GM19239 (cell line): ENCODE data around the gene PODN.

Experiments used
- DNase-seq: peaks from one replicate; pipeline ENCODE4 v3.0.0; 2011; ENCODE audit warnings: low spot score; ENCODE audit not compliant: insufficient read length
- FAIRE-seq: peaks from 2 replicates; lab custom pipeline; 2011; peaks lifted over from hg19 to GRCh38; lab: Jason Lieb, UNC

The PODN gene

DNA sequence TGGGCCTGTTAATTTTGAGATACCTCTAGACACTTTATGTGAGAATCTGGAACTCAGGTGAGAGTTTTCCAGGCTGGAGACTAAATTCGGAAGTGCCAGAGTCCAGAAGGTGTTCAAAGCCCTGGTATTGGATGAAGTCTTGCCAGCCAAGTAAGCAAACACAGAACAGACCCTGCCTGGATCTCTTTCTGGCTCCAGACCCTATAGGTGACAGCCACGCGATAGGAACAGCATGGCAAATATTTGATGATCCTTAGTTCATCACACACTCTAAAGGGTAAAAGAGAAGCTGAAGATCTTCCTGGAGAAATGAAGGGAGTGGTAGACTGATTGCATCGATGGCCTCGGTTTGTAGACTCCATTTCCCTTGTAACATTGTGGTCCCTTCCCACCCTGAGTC, 49.7 kb downstream of the PODN start:
- DNase-seq: no peak
- FAIRE-seq: no peak

DNA sequence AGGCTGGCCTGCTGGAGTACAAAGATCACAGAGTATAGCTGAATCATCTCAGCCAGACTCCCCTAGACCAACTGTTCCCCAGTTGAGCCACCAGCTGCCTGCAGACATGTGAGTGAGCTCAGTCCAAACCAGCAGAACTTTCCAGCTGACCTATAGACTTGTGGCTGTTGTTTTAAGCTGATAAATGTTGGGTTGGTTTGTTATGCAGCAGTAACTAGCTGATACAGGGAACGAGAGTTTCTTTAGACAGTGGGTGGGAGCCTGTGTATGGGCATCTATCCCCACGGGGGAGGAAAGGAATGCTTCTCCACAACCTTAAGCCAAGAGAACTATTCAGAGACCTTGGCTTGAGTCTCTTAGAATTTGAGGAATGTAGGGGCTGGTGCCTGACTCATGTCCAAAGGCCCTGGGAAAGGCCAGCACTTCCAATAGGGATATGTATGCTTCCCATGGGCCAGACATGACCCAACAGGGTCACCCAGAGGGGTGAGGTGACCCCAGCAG, 50.3 kb downstream of the PODN start:
- no peak for DNase-seq
- no peak for FAIRE-seq

DNA sequence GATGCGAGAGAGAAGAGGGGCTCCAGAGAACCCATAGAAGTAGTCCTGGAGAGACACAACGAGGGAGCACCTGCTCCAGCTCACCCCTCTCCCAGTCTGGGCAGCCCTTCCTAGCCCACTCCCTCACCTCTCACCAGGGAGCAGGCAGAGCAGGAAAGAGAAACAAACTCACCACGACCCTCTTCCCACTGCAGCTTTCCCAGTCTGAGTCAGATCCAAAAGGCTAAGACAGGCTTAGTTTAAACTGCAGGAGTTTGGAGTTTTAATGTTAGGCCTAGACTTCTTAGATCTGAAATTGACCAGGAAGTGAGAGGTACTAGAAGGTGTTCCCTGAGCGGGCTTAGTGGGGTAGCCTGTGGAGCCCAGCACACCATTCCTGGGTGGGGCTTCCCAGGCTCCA, 50.8 kb downstream of the PODN start:
- FAIRE-seq: no peak

DNA sequence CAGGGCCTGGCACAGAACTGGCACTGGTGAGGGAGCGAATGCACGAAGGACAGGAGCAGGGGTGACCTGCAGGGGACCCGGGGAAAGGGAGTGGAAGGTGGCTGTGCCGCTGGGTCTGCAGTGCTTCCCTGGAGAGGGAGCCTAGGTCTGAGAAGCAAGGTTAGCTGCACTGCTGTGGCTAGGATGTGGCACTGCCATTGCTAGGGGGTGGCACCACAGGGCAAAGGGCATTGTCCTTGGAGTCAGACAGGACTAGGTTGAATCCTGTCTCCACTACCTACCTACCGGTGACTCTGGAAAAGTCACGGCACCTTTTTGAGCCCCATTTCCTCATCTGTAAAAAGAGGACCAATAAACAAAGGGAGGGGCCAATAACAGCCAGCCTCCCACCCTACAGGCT, 52.1 kb downstream of the PODN start:
- DNase-seq: no peak
- FAIRE-seq: no peak

More for the DNA sequence above, 50.8 kb downstream of the PODN start:
- DNase-seq: no peak

DNA sequence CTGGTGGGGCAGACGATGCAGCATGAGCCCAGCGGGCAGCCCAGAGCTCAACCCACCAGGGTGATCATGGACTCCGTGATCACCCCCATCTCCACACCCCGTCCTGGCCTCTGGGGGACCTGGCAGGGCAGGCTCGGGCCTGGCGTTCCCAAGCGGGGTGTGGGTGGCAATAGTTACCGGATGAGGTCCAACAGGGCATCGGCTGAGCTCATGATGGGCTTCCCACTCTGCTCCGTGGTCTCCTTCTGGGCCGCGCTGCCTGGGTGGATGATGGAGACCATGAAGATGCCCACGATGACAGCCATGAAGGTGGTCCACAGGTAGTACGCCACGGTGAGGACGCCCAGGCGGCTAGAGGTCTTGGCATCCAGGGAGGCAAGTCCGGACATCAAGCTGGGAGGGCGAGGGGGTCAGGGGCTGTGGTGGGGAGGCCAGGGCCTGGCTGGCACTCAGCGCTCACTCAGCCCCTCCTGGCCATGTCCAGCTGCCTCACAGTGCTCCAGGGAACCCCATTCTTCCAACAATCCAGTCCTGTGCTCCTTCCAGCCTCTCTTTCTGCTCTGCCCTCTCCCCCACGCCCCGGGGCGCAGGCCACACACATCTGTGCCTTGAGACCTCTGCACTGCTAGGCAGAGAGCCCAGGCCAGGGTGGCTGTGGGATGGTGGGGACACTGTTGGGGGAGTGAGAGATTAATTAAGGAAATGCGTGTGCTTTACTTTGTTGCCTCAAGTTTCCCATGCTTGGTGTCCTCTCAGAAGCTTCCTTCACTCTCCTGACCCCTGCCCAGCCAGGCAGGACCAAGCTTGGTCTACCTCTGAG, 52.8 kb downstream of the PODN start:
- DNase-seq (no peak), FAIRE-seq (no peak)

DNA sequence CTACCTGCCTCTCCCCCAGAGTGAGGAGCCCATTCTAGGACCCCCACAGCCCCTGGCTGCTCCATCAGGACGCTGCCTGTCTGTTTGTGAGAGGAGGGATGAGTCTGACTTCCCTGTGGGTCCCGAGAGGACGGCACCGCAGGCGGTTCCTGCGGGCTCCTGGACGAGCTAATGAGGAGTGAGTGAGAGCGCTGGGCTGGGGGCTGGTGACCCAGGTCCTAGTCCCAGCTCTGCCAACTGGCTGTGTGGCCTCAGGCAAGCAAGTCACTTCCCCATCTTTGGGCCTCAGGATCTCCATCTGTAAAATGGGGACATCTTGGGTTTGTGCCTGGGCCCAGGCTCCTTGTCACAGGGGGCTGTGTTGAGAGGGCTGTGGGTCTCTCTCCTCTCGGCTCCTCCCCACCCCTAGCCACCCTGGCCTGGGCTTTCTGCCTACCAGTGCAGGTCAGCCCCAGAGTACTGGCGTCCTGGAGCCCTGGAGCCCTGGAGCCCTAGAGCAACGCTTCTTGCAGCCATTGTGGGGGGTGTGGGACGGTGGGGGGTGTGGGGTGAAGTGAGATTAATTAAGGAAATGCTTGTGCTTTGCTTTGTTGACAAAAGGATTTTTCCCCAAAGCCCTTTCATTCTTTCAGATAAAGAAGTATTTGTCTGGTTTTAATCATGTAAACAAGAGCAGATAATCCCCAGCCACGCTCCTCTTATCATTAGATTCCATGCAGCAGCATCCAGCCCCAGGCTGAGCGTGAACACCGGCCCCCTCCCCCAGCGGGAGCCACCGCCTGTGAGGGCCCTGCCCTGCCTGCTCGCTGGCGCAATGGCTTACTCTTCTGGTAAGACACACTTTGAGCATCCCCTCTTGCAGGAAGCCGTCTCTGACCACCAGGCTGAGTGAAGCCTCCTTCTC, 53.6 kb downstream of the PODN start:
- no peak for FAIRE-seq

DNA sequence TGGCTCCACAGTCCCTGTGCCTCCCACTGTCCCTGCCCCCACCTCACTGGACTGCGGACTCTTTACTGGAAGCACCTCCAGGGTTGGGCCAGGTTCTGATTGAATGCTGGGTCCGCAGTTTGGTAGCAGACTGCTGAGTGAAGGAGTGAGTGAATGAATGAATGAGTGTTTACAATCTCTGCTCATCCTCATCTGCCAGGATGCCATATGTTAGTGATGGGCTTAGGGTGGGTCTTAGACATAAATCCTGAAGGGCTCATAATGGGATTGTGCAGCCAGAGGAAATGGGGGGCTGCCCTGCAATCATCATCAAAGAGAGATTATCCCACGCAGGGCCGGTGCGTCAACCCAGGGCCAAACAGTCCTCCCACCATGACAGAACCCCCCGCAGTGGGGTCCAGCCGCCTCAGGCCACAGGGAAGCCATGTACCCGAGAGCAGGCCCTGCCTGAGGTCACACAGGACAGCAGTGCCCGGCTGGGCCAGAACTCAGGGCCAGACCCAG, 54.3 kb downstream of the PODN start:
- FAIRE-seq (no peak), DNase-seq (no peak)

More for the DNA sequence above, 53.6 kb downstream of the PODN start:
- DNase-seq: no peak

DNA sequence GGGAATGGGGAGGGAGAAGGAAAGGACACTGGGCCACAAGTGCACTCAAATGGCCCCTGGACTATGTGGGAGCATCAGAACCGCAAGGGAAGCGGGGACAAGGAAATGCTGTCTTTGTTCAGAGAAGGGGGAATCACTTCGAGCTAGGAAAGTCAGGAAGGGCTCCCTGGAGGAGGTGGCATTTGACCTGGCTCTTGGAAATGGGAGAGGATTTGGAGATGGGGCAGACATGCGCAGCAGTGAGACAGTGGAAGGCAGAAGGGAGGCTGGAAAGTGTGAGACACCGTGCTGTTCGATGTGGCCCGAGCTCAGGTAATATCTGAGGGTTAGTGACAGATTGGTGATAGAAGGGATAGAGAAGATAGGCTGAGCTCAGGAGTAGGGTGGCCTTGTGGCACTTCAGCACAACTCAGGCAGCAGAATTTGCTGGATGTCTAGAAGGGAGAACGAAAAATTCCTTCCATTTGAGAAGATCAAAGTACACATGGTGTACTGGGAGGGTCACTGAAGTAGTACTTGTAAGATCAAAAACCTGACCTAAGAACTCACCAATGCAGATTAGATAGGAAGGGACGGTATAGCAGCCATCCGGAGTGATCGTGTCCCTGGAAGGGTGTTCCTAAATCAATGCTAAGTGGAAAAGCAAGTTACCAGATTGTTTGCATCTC, 55.1 kb downstream of the PODN start:
- DNase-seq (no peak), FAIRE-seq (no peak)

DNA sequence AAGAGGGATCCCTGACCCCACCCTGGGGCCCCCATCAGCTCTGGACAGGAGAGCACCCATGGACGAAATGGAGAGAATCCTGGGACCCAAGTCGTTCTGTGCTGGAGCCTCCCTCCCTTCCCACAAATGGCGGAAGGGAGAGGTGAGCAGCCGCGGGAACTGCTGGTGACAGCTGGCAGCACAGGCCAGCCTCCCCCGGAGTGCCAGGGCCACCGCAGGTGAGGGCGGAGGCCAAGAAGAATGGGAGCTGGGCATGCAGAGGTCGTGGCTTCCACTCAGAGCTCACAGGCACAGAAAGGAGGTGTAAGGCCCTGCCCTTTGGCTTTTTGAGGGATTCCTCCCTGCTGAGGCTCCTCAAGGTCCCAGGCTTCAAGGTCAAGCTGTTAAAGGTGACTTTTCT, 55.8 kb downstream of the PODN start:
- FAIRE-seq (no peak), DNase-seq (no peak)

DNA sequence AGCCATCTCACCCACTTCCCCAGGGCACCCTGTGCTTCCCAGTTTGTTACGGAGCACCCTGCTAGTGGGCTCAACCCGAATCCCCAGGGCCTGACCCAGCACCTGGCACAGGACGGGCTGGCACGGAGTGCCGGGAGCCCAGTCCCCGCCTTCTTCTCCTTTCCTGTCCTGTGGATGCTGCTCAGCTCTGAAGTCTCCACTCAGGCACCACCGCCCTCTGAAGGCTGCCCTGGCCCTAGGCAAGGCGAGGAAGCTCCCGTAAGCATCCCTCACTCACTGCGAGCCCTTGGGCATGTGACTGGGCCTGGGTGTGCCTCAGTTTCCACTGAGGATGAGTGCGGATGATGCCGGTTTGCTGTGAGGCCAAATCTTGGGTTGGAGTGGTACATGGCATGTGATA, 58.6 kb downstream of the PODN start:
- no peak for FAIRE-seq
- DNase-seq: no peak

DNA sequence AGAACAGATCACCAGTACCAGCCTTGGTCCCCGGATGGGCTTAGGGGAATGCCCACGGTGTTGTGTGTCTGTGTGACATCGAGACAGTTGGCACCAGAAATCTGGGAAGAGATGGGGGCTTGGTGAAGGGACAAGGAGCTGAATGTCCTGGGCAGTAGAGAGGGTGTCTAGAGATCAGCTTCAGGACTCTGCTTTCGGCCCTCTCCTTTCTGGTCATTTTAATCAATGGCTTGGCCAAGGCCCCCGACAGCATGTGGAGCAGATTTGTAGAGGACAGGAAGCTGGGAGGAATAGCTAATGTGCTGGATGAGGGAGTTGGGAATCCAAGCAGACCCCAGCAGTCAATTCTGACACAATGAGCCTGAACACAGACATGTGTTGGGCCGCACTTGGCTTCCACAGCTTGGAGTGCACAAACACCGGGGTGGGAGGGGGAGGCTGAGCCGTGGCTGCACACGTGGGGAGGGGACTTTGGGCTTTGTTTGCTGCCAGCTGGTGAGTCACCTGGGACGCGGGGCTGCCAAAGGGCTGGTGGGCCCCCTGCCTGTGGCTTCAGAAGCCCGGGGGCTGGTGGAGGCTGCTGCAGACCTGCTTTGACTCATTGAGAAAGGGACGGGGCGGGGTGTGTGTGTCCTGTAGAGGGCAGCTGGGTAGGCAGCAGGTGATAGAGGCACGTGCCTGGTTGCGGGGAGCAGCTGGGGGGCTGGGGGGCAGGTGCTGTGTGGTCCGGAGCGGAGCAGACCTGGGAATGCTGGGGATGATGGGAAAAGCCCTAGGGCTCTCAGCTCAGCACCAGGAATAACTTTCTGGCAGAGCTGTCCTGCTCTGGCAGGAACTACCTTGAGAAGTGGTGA, 59.5 kb downstream of the PODN start:
- no peak for DNase-seq
- FAIRE-seq: no peak

DNA sequence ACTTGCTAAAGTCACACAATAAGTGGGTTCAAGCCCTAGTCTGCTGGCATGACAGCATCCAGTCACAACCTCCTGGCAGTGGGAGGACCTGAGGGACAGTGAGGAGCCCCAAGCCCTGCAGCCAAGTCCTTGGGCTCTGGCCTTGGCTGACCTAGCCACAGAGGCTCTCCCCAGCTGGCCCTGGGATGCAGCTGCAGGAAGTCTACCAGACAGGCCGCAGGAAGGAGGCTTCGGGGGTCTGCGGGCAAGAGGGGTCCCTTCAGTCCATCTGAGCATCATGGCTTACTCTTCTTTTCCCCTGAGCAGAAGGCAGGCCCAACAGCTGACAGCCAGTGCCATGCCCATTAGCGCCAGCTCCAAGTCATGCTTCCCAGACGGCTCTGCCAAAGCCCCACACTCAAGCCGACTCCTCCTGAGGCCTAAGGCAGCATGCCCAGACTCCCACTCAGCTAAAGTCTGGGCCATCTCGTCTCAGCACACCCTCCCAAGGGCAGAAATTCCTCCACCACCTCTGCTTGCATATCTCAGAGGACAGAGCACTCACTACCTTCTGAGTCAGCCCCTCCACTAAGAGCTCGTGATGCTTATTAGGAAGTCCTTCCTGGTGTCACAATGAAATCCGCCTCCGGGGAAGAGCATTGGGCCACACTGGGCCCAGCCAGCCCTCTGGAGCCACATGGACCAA, 60.3 kb downstream of the PODN start:
- DNase-seq: no peak
- FAIRE-seq: no peak

DNA sequence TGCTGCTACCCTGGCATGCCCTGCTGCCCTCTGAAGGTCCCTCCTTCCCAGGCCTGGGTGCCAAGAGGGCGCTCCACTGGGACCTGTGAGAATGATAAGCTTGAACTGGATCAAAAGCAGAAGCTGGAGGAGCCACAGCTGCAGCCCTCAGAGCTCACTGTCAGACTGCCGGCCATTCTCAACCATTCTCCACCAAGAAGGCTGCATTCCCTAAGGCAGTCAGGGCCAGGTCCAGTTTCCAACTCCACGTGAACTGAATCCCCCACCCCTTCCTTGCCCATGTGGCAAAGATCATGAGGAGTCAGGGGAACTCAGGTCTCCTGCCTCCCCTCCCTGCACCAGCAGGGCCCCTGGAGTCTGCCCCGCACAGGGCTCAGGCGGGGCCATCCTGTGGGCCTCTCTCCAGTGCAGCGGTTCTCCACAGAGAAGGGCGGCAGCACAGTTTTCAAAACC, 61.0 kb downstream of the PODN start:
- FAIRE-seq: no peak
- DNase-seq: no peak

DNA sequence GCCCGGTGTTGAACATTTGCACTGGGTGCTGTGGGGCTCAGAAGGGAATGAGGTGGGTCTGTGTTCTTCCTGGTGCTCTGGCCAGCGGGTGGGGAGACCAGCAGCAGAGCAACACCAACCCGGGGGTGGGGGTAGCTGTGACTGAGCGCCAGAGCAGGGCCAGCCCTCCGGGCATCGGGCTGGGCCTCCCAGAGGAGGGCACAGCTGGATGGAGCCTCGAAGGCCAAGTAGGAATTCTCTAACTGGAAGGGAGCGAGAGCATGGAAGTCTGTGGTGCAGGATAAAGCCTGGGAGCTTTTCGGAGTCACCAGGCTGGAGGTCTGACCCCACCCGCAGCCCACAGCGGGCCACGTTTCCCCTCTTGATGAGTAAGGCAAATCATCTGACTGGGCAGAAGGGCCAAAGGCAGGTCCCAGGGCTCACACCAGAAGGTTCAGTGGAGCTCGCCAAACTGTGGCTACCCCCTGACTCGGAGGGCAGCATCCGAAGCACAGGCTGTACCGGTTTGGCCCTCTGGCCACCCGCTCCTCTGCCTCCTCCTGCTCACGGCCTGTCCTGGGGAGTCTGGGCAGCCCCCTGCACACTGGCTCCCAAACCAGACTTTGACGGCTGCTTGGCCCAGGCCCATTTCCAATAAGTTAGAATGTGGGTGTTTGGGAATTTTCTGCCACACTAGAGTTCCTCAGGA, 61.6 kb downstream of the PODN start:
- DNase-seq (no peak), FAIRE-seq (no peak)

DNA sequence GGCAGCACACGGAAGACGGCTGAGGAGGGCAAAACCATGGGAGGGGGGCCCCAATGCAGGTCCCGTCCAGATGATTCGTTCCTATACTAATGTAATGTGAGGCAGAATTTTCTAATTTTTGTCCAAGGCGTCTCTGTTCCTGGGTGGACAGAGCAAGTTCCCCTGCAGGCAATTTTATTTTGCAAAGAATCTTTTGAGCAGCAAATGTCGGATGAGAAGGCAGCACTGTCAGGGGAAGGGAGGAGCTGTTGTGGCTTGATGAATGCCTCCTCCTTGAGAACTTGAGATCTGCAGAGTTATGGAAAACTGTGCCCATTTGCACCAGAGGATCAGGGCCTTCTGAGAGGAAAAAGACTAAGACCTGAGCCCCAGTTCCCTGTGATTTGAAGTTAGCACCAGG, 63.1 kb downstream of the PODN start:
- FAIRE-seq: no peak

DNA sequence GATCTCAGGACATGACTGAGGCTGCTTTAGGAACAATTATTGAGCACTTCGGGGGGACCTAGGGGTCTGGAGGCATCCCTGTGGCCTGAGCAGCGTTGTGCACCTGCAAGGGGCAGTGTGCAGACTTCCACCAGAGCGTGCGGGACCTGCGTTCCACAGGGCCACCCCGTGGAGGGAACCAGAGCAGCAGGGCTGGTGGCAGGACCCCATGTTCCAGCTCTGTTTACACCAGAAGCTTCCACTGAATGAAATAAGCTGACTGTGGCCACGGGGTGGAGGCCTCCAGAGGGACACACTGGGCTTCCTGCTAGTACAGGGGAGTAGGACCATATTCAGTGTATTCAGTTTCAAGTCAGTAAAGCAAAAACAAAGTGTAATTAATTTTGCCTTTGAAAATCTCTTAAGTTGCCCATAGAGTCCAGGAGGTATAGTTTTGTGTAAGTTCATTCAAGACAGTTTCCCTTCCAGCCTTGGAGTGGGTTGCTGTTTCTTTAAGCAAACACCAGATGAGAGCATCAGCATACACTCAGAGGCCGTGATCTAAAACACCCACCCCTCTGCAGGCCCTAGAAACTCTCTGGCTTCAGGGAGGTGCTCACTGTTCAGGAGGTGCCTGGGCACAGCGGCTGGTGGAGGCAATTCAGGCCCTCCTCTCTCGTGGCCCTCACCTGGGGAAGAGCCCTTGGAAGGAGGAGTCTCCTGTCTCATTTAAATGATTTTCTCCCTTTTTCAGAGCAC, 63.8 kb downstream of the PODN start:
- FAIRE-seq (no peak), DNase-seq (no peak)

More for the DNA sequence above, 63.1 kb downstream of the PODN start:
- DNase-seq: no peak

DNA sequence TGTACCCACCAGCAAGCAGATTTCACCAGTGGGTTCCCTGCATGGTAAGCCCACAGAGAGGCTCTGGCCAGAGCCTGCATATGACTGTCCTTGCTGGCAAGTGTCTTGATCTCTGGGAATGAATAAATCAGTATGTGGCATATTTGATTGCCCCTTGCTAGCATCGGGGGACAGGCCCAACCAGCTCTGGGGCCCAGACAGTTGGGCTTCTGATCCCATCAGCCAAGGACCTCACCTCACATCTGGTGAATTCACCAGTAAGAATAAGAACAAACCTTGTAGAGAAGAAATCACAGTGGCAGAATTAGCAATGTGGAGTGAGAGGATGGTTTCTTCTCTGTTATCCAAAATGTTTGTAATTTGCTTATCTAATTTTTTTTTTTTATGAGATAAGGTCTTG, 64.5 kb downstream of the PODN start:
- FAIRE-seq: no peak

DNA sequence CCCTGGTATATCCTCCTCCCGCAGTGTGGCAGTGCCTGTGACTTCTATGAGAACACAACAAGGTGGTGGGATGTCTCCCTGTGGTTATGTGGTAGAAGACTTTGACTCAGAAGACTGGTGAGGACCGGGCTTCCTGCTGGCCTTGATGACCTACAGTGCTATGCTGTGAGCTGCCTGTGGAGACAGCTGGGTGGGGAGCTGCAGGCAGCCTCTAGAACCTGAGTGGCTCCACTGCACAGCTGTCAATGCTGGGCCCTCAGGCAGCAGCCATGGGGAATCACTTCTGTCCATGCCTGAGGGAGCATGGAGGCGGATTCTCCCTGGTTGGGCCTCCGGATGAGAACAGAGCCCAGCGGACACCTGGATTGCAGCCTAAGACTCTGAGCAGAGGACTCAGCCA, 65.5 kb downstream of the PODN start:
- FAIRE-seq (no peak), DNase-seq (no peak)

More for the DNA sequence above, 64.5 kb downstream of the PODN start:
- no peak for DNase-seq
